H9 (cell line): ENCODE measurements around the gene QRICH2. TPM values are rescaled to one million over a fixed set of nuclear protein-coding genes. Genes with fewer than 3 reads are reported as not detected.
A peak's percentile ranks its signal among the peaks of the same experiment; 100 is the strongest.

Source experiments
- DNase-seq: peaks from one replicate; pipeline ENCODE4 v3.0.0-alpha.2; 2017
- H2AFZ ChIP-seq: one replicate; pipeline ENCODE4 v1.6.1; 2013; ENCODE audit warnings: mild to moderate bottlenecking, low read length, control low read depth, moderate library complexity
- H2AK5ac ChIP-seq: 2 replicates; pipeline ENCODE4 v1.6.1; 2013; ENCODE audit warnings: low read length, control low read depth, mixed read lengths; ENCODE audit not compliant: insufficient read length
- H2BK120ac ChIP-seq: one replicate; pipeline ENCODE4 v1.6.1; 2013; ENCODE audit warnings: low read depth, mild to moderate bottlenecking, low read length, control low read depth, inconsistent platforms; ENCODE audit not compliant: poor library complexity, severe bottlenecking
- H2BK12ac ChIP-seq: 2 replicates; pipeline ENCODE4 v1.6.1; 2013; ENCODE audit warnings: low read length, control low read depth, mixed read lengths, low read depth; ENCODE audit not compliant: insufficient read length
- H2BK15ac ChIP-seq: 2 replicates; pipeline ENCODE4 v1.6.1; 2013; ENCODE audit warnings: low read depth, low read length, control low read depth
- H2BK20ac ChIP-seq: one replicate; pipeline ENCODE4 v1.6.1; 2013; ENCODE audit warnings: low read depth, mild to moderate bottlenecking, low read length, control low read depth, inconsistent platforms; ENCODE audit not compliant: poor library complexity, severe bottlenecking
- H2BK5ac ChIP-seq: 2 replicates; pipeline ENCODE4 v1.6.1; 2013; ENCODE audit warnings: low read length, control low read depth, mixed read lengths; ENCODE audit not compliant: insufficient read length
- H3K14ac ChIP-seq: 2 replicates; pipeline ENCODE4 v1.6.1; 2013; ENCODE audit warnings: low read length, control low read depth; ENCODE audit not compliant: insufficient read depth
- H3K18ac ChIP-seq: 2 replicates; pipeline ENCODE4 v1.6.1; 2013; ENCODE audit warnings: low read depth, mild to moderate bottlenecking, mixed read lengths, low read length, control low read depth; ENCODE audit not compliant: insufficient read length
- H3K23ac ChIP-seq: 2 replicates; pipeline ENCODE4 v1.6.1; 2013; ENCODE audit warnings: low read length, control low read depth, mixed read lengths, low read depth; ENCODE audit not compliant: insufficient read length
- H3K23me2 ChIP-seq: 2 replicates; pipeline ENCODE4 v1.6.1; 2013; ENCODE audit warnings: low read depth, mild to moderate bottlenecking, mixed read lengths, low read length, control low read depth; ENCODE audit not compliant: insufficient read length, poor library complexity, severe bottlenecking
- H3K27ac ChIP-seq: 2 replicates; pipeline ENCODE4 v1.5.1; 2013; ENCODE audit warnings: low read length, control low read depth, mixed read lengths, low read depth; ENCODE audit not compliant: insufficient read length
- H3K27me3 ChIP-seq: 2 replicates; pipeline ENCODE4 v1.6.1; 2013; ENCODE audit warnings: low read length, control low read depth, inconsistent platforms; ENCODE audit not compliant: insufficient read depth
- H3K4ac ChIP-seq: 2 replicates; pipeline ENCODE4 v1.6.1; 2013; ENCODE audit warnings: low read depth, mild to moderate bottlenecking, control low read depth, inconsistent platforms, low read length, moderate library complexity
- H3K4me1 ChIP-seq: 2 replicates; pipeline ENCODE4 v1.6.1; 2013; ENCODE audit warnings: low read length, control low read depth, inconsistent platforms; ENCODE audit not compliant: insufficient read depth
- H3K4me2 ChIP-seq: 2 replicates; pipeline ENCODE4 v1.6.1; 2013; ENCODE audit warnings: low read length, control low read depth, mixed read lengths; ENCODE audit not compliant: insufficient read length, insufficient read depth
- H3K56ac ChIP-seq: 2 replicates; pipeline ENCODE4 v1.6.1; 2013; ENCODE audit warnings: low read depth, mild to moderate bottlenecking, mixed read lengths, low read length, control low read depth; ENCODE audit not compliant: insufficient read length
- H3K79me1 ChIP-seq: 2 replicates; pipeline ENCODE4 v1.6.1; 2013; ENCODE audit warnings: low read depth, mild to moderate bottlenecking, moderate library complexity, low read length, control low read depth, inconsistent platforms; ENCODE audit not compliant: insufficient read depth, poor library complexity, severe bottlenecking
- H3K79me2 ChIP-seq: 2 replicates; pipeline ENCODE4 v1.6.1; 2013; ENCODE audit warnings: low read length, control low read depth, inconsistent platforms; ENCODE audit not compliant: insufficient read depth
- H3K9ac ChIP-seq: 2 replicates; pipeline ENCODE4 v1.6.1; 2013; ENCODE audit warnings: low read length, control low read depth, mixed read lengths; ENCODE audit not compliant: insufficient read length; ENCODE audit errors: extremely low read depth
- H3K9me3 ChIP-seq: one replicate; pipeline ENCODE4 v1.6.1; 2013; ENCODE audit warnings: low read depth, low read length, inconsistent platforms; ENCODE audit not compliant: control insufficient read depth
- H3T11ph ChIP-seq: one replicate; pipeline ENCODE4 v1.6.1; 2013; ENCODE audit warnings: mild to moderate bottlenecking, low read length, control low read depth, inconsistent platforms
- H4K20me1 ChIP-seq: one replicate; pipeline ENCODE4 v1.6.1; 2013; ENCODE audit not compliant: control insufficient read depth, insufficient read length, insufficient read depth
- H4K5ac ChIP-seq: 2 replicates; pipeline ENCODE4 v1.6.1; 2013; ENCODE audit warnings: low read depth, mild to moderate bottlenecking, mixed read lengths, low read length, control low read depth; ENCODE audit not compliant: insufficient read length
- H4K8ac ChIP-seq: replicated peaks from 2 replicates; pipeline ENCODE4 v1.6.1; 2013; ENCODE audit warnings: low read length, control low read depth, mixed read lengths, low read depth; ENCODE audit not compliant: insufficient read length
- H4K91ac ChIP-seq: 2 replicates; pipeline ENCODE4 v1.6.1; 2013; ENCODE audit warnings: low read depth, mild to moderate bottlenecking, moderate library complexity, mixed read lengths, low read length, control low read depth; ENCODE audit not compliant: insufficient read length
- H3K27ac Mint-ChIP-seq, 3 experiments: 2 replicates in 2 of 3; 3 replicates in 1 of 3; pipeline ENCODE4 v1.8.0; 2020 to 2021; ENCODE audit warnings: mixed read lengths in 3 of 3, mild to moderate bottlenecking in 1 of 3, moderate library complexity in 1 of 3
- H3K27me3 Mint-ChIP-seq: 2 replicates; pipeline ENCODE4 v1.8.0; 2021; ENCODE audit warnings: low read depth, mild to moderate bottlenecking, moderate library complexity, mixed read lengths
- H3K36me3 Mint-ChIP-seq, 3 experiments: 2 replicates in 2 of 3; 3 replicates in 1 of 3; pipeline ENCODE4 v1.8.0; 2020 to 2021; ENCODE audit warnings: low read depth in 3 of 3, mixed read lengths in 3 of 3; ENCODE audit not compliant: insufficient read depth in 1 of 3
- H3K4me1 Mint-ChIP-seq, 2 experiments: 2 replicates each; pipeline ENCODE4 v1.8.0; 2020; ENCODE audit warnings: mixed read lengths in 2 of 2
- H3K4me3 Mint-ChIP-seq, 2 experiments: 2 replicates in 1 of 2; 3 replicates in 1 of 2; pipeline ENCODE4 v1.8.0; 2020 to 2021; ENCODE audit warnings: mild to moderate bottlenecking in 2 of 2, mixed read lengths in 2 of 2, moderate library complexity in 1 of 2
- H3K9me3 Mint-ChIP-seq, 2 experiments: 2 replicates in 1 of 2; 3 replicates in 1 of 2; pipeline ENCODE4 v1.8.0; 2020; ENCODE audit warnings: mild to moderate bottlenecking in 2 of 2, mixed read lengths in 2 of 2, moderate library complexity in 1 of 2
- WGBS: extraction: QIAGEN DNeasy Blood & Tissue Kit; methylation state at CpG from one replicate; pipeline ENCODE4 v1.1.7; 2013; ENCODE audit warnings: missing lambda C conversion rate, low lambda C conversion rate, mixed read lengths; ENCODE audit not compliant: insufficient read length; ENCODE audit errors: extremely low coverage; 5-methylcytosine and 5-hydroxymethylcytosine counted together
- total RNA-seq: library from RNA; stranded (reverse); gene quantifications from 2 replicates; pipeline ENCODE4 v1.2.1, GENCODE V29; 2021
- TF ChIP-seq, protein P1 (sequence below): fragments of 200-600 bp; sonication (generic); conservative IDR thresholded peaks from 3 replicates; pipeline ENCODE4 v1.8.0; 2021; ENCODE audit warnings: antibody characterized with exemption, mild to moderate bottlenecking

QRICH2 gene
- total RNA-seq, 1 experiment from 2014 or later, result 3.2 TPM

DNA sequence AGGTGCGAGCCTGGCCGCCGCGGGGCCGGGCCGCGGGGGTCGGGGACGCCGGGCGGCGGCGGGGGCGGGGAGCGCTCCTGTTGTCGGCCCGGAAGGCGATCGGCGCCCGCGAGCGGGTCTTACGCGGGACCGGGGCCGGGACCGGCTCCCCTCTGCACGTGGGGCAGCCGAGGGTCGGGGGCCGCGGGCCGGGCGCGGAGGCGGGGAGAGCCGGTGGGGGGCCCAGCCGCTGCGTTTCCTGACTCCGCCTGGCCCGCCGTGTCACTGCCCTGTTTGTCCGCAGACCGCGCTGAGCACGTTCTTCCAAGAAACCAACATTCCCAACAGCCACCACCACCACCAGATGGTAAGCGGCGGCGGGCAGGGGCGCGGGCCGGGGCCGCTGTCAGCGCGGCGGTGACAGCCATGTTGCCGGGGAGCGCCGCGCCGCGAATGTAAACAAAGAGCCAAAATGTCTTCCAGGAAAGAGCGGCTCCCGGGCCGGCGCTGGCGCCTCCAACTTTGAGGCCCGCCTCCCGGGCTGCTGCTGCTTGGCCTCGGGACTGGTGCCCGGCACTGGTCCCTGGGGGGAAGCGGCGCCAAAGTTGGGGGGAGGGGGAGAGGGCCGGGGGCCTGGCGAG, 42.3 kb downstream of the QRICH2 start:
- Histone ChIP-seq H3K18ac (peak overlapping the region; percentile 76), H3K14ac (no peak overlapping the region; the same call in 1 of the 2 replicates), H3K79me2 (peaks cover 2% of the 10 kb centered on the region; the same call in 1 of the 2 replicates), H2BK15ac (no peak overlapping the region), H2BK120ac (no peak overlapping the region), H2BK5ac (no peak overlapping the region), H3K23ac (no peak overlapping the region), H2BK20ac (no peak overlapping the region), H3T11ph (no peak overlapping the region), H3K56ac (no peak overlapping the region), H3K23me2 (peaks cover 4% of the 10 kb centered on the region), H3K9ac (peak overlapping the region; percentile 76), H3K27me3 (no peaks in the 10 kb centered on the region), H3K9me3 (no peaks in the 10 kb centered on the region), H3K4me2 (peak overlapping the region; percentile 75), H3K79me1 (peaks cover 7% of the 10 kb centered on the region), H2AFZ (no peak overlapping the region), H3K4ac (no peak overlapping the region), H4K91ac (no peak overlapping the region), H4K5ac (no peak overlapping the region), H2AK5ac (no peak overlapping the region), H4K20me1 (no peaks in the 10 kb centered on the region), H3K27ac (no peak overlapping the region), H2BK12ac (no peak overlapping the region), H3K4me1 (peaks cover 5% of the 10 kb centered on the region), H4K8ac (no peak overlapping the region)
- Mint-ChIP-seq H3K27ac (no peak overlapping the region), H3K4me3 (peak overlapping the region; percentile 77 to 87), H3K36me3 (peaks cover 2 to 15% (median 10%) of the 10 kb centered on the region in 3 experiments; a peak in 6 of 7 replicates), H3K27me3 (no peaks in the 10 kb centered on the region), H3K9me3 (no peaks in the 10 kb centered on the region), H3K4me1 (peaks cover 35 to 51% of the 10 kb centered on the region in 2 experiments)
- TF ChIP-seq, protein P1, sequence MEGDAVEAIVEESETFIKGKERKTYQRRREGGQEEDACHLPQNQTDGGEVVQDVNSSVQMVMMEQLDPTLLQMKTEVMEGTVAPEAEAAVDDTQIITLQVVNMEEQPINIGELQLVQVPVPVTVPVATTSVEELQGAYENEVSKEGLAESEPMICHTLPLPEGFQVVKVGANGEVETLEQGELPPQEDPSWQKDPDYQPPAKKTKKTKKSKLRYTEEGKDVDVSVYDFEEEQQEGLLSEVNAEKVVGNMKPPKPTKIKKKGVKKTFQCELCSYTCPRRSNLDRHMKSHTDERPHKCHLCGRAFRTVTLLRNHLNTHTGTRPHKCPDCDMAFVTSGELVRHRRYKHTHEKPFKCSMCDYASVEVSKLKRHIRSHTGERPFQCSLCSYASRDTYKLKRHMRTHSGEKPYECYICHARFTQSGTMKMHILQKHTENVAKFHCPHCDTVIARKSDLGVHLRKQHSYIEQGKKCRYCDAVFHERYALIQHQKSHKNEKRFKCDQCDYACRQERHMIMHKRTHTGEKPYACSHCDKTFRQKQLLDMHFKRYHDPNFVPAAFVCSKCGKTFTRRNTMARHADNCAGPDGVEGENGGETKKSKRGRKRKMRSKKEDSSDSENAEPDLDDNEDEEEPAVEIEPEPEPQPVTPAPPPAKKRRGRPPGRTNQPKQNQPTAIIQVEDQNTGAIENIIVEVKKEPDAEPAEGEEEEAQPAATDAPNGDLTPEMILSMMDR, result no peak
- no peak for DNase-seq
- WGBS, result no CpG with 5 or more reads among the region's 76 CpGs
